ENCODE data around the gene SEC23B. TPM values are rescaled to one million over a fixed set of nuclear protein-coding genes. Genes with fewer than 3 reads are reported as not detected.

SEC23B gene
- polyA plus RNA-seq: 10 to 100 TPM in 1 of 2 donors, 1 to 10 TPM in 1; 5.8 to 26.0 TPM

- no peaks in the 10 kb centered on the region for H3K36me3 ChIP-seq (ENCODE audit: control insufficient read depth in 2 of 2, insufficient read depth in 2 of 2, low read length in 1 of 2)
- peak within 1 kb of the TSS; percentile 81 to 83 for H3K4me3 ChIP-seq (ENCODE audit: low read depth in 1 of 2, low read length in 2 of 2)
- H3K4me1 ChIP-seq (ENCODE audit: control insufficient read depth in 2 of 2, insufficient read depth in 2 of 2, low read length in 1 of 2): peaks cover 0 to 4% of the 10 kb centered on the region in 2 donors
- WGBS, 2 donors: 0 to 1% methylated on average over 68 to 69 of the region's 69 CpGs
- peak within 1 kb of the TSS; percentile 100 for H3K27ac ChIP-seq (ENCODE audit: low read depth in 2 of 2, low read length in 1 of 2)
- no peaks in the 10 kb centered on the region for H3K27me3 ChIP-seq (ENCODE audit: control insufficient read depth in 1 of 2, insufficient read depth in 2 of 2, low read length in 2 of 2)
- H3K9me3 ChIP-seq (ENCODE audit: control insufficient read depth in 2 of 2, insufficient read depth in 1 of 2, low read depth in 1 of 2, low read length in 1 of 2): no peaks in the 10 kb centered on the region
Measured at GRCh38 chr20:18507218-18508191, at the start of gene SEC23B. SEC23B (plus strand) TSS chr20:18507940; CDS start chr20:18510836, 2,896 bp downstream.

- Histone ChIP-seq H3K4me1 (ENCODE audit: control insufficient read depth in 2 of 2, insufficient read depth in 2 of 2, low read length in 1 of 2) (peaks cover 0 to 2% of the 10 kb centered on the region in 2 donors), H3K27me3 (ENCODE audit: control insufficient read depth in 1 of 2, insufficient read depth in 2 of 2, low read length in 2 of 2) (no peaks in the 10 kb centered on the region), H3K36me3 (ENCODE audit: control insufficient read depth in 2 of 2, insufficient read depth in 2 of 2, low read length in 1 of 2) (peaks cover 0 to 4% of the 10 kb centered on the region in 2 donors), H3K4me3 (ENCODE audit: low read depth in 1 of 2, low read length in 2 of 2) (peak overlapping the region in 1 of 2 donors; percentile 97), H3K27ac (ENCODE audit: low read depth in 2 of 2, low read length in 1 of 2) (no peak overlapping the region), H3K9me3 (ENCODE audit: control insufficient read depth in 2 of 2, insufficient read depth in 1 of 2, low read depth in 1 of 2, low read length in 1 of 2) (no peaks in the 10 kb centered on the region)
- WGBS, 2 donors: 47 to 57% methylated on average over 6 of the region's 6 CpGs
Measured at GRCh38 chr20:18465536-18466200, 42.1 kb upstream of the SEC23B start.

- H3K4me1 ChIP-seq (ENCODE audit: control insufficient read depth in 2 of 2, insufficient read depth in 2 of 2, low read length in 1 of 2): peaks cover 0 to 2% of the 10 kb centered on the region in 2 donors
- H3K9me3 ChIP-seq (ENCODE audit: control insufficient read depth in 2 of 2, insufficient read depth in 1 of 2, low read depth in 1 of 2, low read length in 1 of 2): no peaks in the 10 kb centered on the region
- peak overlapping the region; percentile 25 to 92 for H3K27ac ChIP-seq (ENCODE audit: low read depth in 2 of 2, low read length in 1 of 2)
- peak overlapping the region; percentile 88 to 97 for H3K4me3 ChIP-seq (ENCODE audit: low read depth in 1 of 2, low read length in 2 of 2)
- H3K27me3 ChIP-seq (ENCODE audit: control insufficient read depth in 1 of 2, insufficient read depth in 2 of 2, low read length in 2 of 2): no peaks in the 10 kb centered on the region
- 0% methylated on average over 15 of the region's 15 CpGs for WGBS, 2 donors
- peaks cover 0 to 4% of the 10 kb centered on the region in 2 donors for H3K36me3 ChIP-seq (ENCODE audit: control insufficient read depth in 2 of 2, insufficient read depth in 2 of 2, low read length in 1 of 2)
Measured at GRCh38 chr20:18466574-18466893, 41.2 kb upstream of the SEC23B start.

GRCh38 chr20:18466894-18467730 is 40.6 kb upstream of the SEC23B start, which contains the start of the genes DZANK1 and POLR3F:
DZANK1 (minus strand) TSS chr20:18467030; CDS start chr20:18465358, 1,672 bp downstream.
POLR3F (plus strand) TSS chr20:18467390; CDS start chr20:18467507, 117 bp downstream.
- no peaks in the 10 kb centered on the region for H3K27me3 ChIP-seq (ENCODE audit: control insufficient read depth in 1 of 2, insufficient read depth in 2 of 2, low read length in 2 of 2)
- peaks cover 0 to 2% of the 10 kb centered on the region in 2 donors for H3K4me1 ChIP-seq (ENCODE audit: control insufficient read depth in 2 of 2, insufficient read depth in 2 of 2, low read length in 1 of 2)
- H3K36me3 ChIP-seq (ENCODE audit: control insufficient read depth in 2 of 2, insufficient read depth in 2 of 2, low read length in 1 of 2): peaks cover 0 to 6% of the 10 kb centered on the region in 2 donors
- H3K9me3 ChIP-seq (ENCODE audit: control insufficient read depth in 2 of 2, insufficient read depth in 1 of 2, low read depth in 1 of 2, low read length in 1 of 2): no peaks in the 10 kb centered on the region
- peak within 1 kb of the TSS; percentile 82 to 92 for H3K27ac ChIP-seq (ENCODE audit: low read depth in 2 of 2, low read length in 1 of 2)
- H3K4me3 ChIP-seq (ENCODE audit: low read depth in 1 of 2, low read length in 2 of 2): peak within 1 kb of the TSS; percentile 88 to 97
- WGBS, 2 donors: 0% methylated on average over 55 to 57 of the region's 57 CpGs

GRCh38 chr20:18477218-18477617 is 30.5 kb upstream of the SEC23B start:
- Histone ChIP-seq H3K36me3 (ENCODE audit: control insufficient read depth in 2 of 2, insufficient read depth in 2 of 2, low read length in 1 of 2) (peaks cover 8 to 11% of the 10 kb centered on the region in 2 donors), H3K4me1 (ENCODE audit: control insufficient read depth in 2 of 2, insufficient read depth in 2 of 2, low read length in 1 of 2) (no peaks in the 10 kb centered on the region), H3K4me3 (ENCODE audit: low read depth in 1 of 2, low read length in 2 of 2) (no peak overlapping the region), H3K27me3 (ENCODE audit: control insufficient read depth in 1 of 2, insufficient read depth in 2 of 2, low read length in 2 of 2) (no peaks in the 10 kb centered on the region), H3K9me3 (ENCODE audit: control insufficient read depth in 2 of 2, insufficient read depth in 1 of 2, low read depth in 1 of 2, low read length in 1 of 2) (no peaks in the 10 kb centered on the region), H3K27ac (ENCODE audit: low read depth in 2 of 2, low read length in 1 of 2) (no peak overlapping the region)
- WGBS, 2 donors: 81 to 95% methylated on average over 1 of the region's 1 CpG

GRCh38 chr20:18477821-18478220 is 29.9 kb upstream of the SEC23B start:
- H3K27me3 ChIP-seq (ENCODE audit: control insufficient read depth in 1 of 2, insufficient read depth in 2 of 2, low read length in 2 of 2): no peaks in the 10 kb centered on the region
- 78 to 90% methylated on average over 1 of the region's 1 CpG for WGBS, 2 donors
- H3K9me3 ChIP-seq (ENCODE audit: control insufficient read depth in 2 of 2, insufficient read depth in 1 of 2, low read depth in 1 of 2, low read length in 1 of 2): no peaks in the 10 kb centered on the region
- no peaks in the 10 kb centered on the region for H3K4me1 ChIP-seq (ENCODE audit: control insufficient read depth in 2 of 2, insufficient read depth in 2 of 2, low read length in 1 of 2)
- H3K4me3 ChIP-seq (ENCODE audit: low read depth in 1 of 2, low read length in 2 of 2): no peak overlapping the region
- H3K36me3 ChIP-seq (ENCODE audit: control insufficient read depth in 2 of 2, insufficient read depth in 2 of 2, low read length in 1 of 2): peaks cover 11 to 12% of the 10 kb centered on the region in 2 donors
- H3K27ac ChIP-seq (ENCODE audit: low read depth in 2 of 2, low read length in 1 of 2): no peak overlapping the region

GRCh38 chr20:18481596-18481995 is 26.1 kb upstream of the SEC23B start:
- Histone ChIP-seq H3K9me3 (ENCODE audit: control insufficient read depth in 2 of 2, insufficient read depth in 1 of 2, low read depth in 1 of 2, low read length in 1 of 2) (no peaks in the 10 kb centered on the region), H3K4me3 (ENCODE audit: low read depth in 1 of 2, low read length in 2 of 2) (no peak overlapping the region), H3K27ac (ENCODE audit: low read depth in 2 of 2, low read length in 1 of 2) (no peak overlapping the region), H3K27me3 (ENCODE audit: control insufficient read depth in 1 of 2, insufficient read depth in 2 of 2, low read length in 2 of 2) (no peaks in the 10 kb centered on the region), H3K36me3 (ENCODE audit: control insufficient read depth in 2 of 2, insufficient read depth in 2 of 2, low read length in 1 of 2) (peaks cover 9% of the 10 kb centered on the region in 2 donors), H3K4me1 (ENCODE audit: control insufficient read depth in 2 of 2, insufficient read depth in 2 of 2, low read length in 1 of 2) (no peaks in the 10 kb centered on the region)
- 93 to 95% methylated on average over 4 of the region's 4 CpGs for WGBS, 2 donors

GRCh38 chr20:18488301-18488700 is 19.4 kb upstream of the SEC23B start:
- H3K27me3 ChIP-seq (ENCODE audit: control insufficient read depth in 1 of 2, insufficient read depth in 2 of 2, low read length in 2 of 2): no peaks in the 10 kb centered on the region
- H3K4me1 ChIP-seq (ENCODE audit: control insufficient read depth in 2 of 2, insufficient read depth in 2 of 2, low read length in 1 of 2): no peaks in the 10 kb centered on the region
- WGBS, 2 donors: 97 to 98% methylated on average over 3 of the region's 3 CpGs
- peaks cover 0 to 3% of the 10 kb centered on the region in 2 donors for H3K36me3 ChIP-seq (ENCODE audit: control insufficient read depth in 2 of 2, insufficient read depth in 2 of 2, low read length in 1 of 2)
- no peaks in the 10 kb centered on the region for H3K9me3 ChIP-seq (ENCODE audit: control insufficient read depth in 2 of 2, insufficient read depth in 1 of 2, low read depth in 1 of 2, low read length in 1 of 2)
- no peak overlapping the region for H3K27ac ChIP-seq (ENCODE audit: low read depth in 2 of 2, low read length in 1 of 2)
- no peak overlapping the region for H3K4me3 ChIP-seq (ENCODE audit: low read depth in 1 of 2, low read length in 2 of 2)

- Histone ChIP-seq H3K27ac (ENCODE audit: low read depth in 2 of 2, low read length in 1 of 2) (no peak overlapping the region), H3K9me3 (ENCODE audit: control insufficient read depth in 2 of 2, insufficient read depth in 1 of 2, low read depth in 1 of 2, low read length in 1 of 2) (no peaks in the 10 kb centered on the region), H3K27me3 (ENCODE audit: control insufficient read depth in 1 of 2, insufficient read depth in 2 of 2, low read length in 2 of 2) (no peaks in the 10 kb centered on the region), H3K4me3 (ENCODE audit: low read depth in 1 of 2, low read length in 2 of 2) (peak overlapping the region in 1 of 2 donors; percentile 98), H3K36me3 (ENCODE audit: control insufficient read depth in 2 of 2, insufficient read depth in 2 of 2, low read length in 1 of 2) (peaks cover 0 to 2% of the 10 kb centered on the region in 2 donors), H3K4me1 (ENCODE audit: control insufficient read depth in 2 of 2, insufficient read depth in 2 of 2, low read length in 1 of 2) (peaks cover 0 to 3% of the 10 kb centered on the region in 2 donors)
- WGBS, 2 donors: 14 to 15% methylated on average over 7 of the region's 7 CpGs
Measured at GRCh38 chr20:18496042-18496441, 11.7 kb upstream of the SEC23B start.

Data from esophagus (tissue), 2 donors.